CD14-positive monocyte (primary cell): ENCODE data around the gene TRIM47. TPM values are rescaled to one million over a fixed set of nuclear protein-coding genes. Genes with fewer than 3 reads are reported as not detected.

ENCODE experiments used
- DNase-seq, 3 donors: peaks; one replicate each; pipeline ENCODE4 v3.0.0-alpha.2; 2011 to 2022
- H2AFZ ChIP-seq: 2 replicates; pipeline ENCODE4 v1.6.0; 2012; ENCODE audit warnings: mild to moderate bottlenecking, low read depth, low read length, inconsistent platforms; ENCODE audit not compliant: insufficient read depth, poor library complexity, severe bottlenecking
- H3K27ac ChIP-seq, 2 donors: 1 replicate in 1 of 2; 2 replicates in 1 of 2; pipeline ENCODE4 v1.5.1; 2012 to 2013; ENCODE audit warnings: low read length in 2 of 2, control low read depth in 1 of 2, inconsistent platforms in 1 of 2, low read depth in 1 of 2, mild to moderate bottlenecking in 1 of 2
- H3K27me3 ChIP-seq, 2 donors: one replicate each; pipeline versions ENCODE4 v1.6.0 to v1.6.1; 2011 to 2013; ENCODE audit warnings: low read length in 2 of 2; ENCODE audit not compliant: control insufficient read depth in 2 of 2, insufficient read depth in 2 of 2
- H3K36me3 ChIP-seq, 2 donors: replicated peaks in 1 of 2; 1 replicate in 1 of 2; 2 replicates in 1 of 2; pipeline versions ENCODE4 v1.5.1 to v1.6.1; 2012 to 2013; ENCODE audit warnings: low read length in 2 of 2, control low read depth in 1 of 2, inconsistent platforms in 1 of 2, mild to moderate bottlenecking in 1 of 2; ENCODE audit not compliant: insufficient read depth in 2 of 2, control insufficient read depth in 1 of 2
- H3K4me1 ChIP-seq, 2 donors: 1 replicate in 1 of 2; 2 replicates in 1 of 2; pipeline versions ENCODE4 v1.5.1 to v1.6.1; 2012 to 2013; ENCODE audit warnings: low read length in 2 of 2, control low read depth in 1 of 2, inconsistent platforms in 1 of 2, mild to moderate bottlenecking in 1 of 2, moderate library complexity in 1 of 2; ENCODE audit not compliant: insufficient read depth in 2 of 2, control insufficient read depth in 1 of 2
- H3K4me2 ChIP-seq: replicated peaks from 2 replicates; pipeline ENCODE3; 2012; ENCODE audit warnings: low read length, moderate library complexity, mild to moderate bottlenecking; ENCODE audit not compliant: poor library complexity, severe bottlenecking; ENCODE audit errors: extremely low read depth
- H3K4me3 ChIP-seq, 3 experiments: fragments of 200-600 bp in 1 of 3; sonication (generic) in 1 of 3; replicated peaks in 1 of 3; 1 replicate in 2 of 3; 2 replicates in 1 of 3; pipeline ENCODE4 v1.5.1; 2011 to 2013; ENCODE audit warnings: low read length in 3 of 3, mild to moderate bottlenecking in 3 of 3, control low read depth in 2 of 3, low read depth in 2 of 3, inconsistent platforms in 1 of 3, moderate library complexity in 1 of 3
- H3K79me2 ChIP-seq: 2 replicates; pipeline ENCODE4 v1.6.0; 2012; ENCODE audit warnings: mild to moderate bottlenecking, control low read depth, inconsistent platforms, low read length, moderate library complexity; ENCODE audit not compliant: insufficient read depth
- H3K9ac ChIP-seq: 2 replicates; pipeline ENCODE4 v1.6.0; 2017; ENCODE audit warnings: low read length, mild to moderate bottlenecking; ENCODE audit not compliant: insufficient read depth, poor library complexity, severe bottlenecking
- H3K9me3 ChIP-seq, 2 donors: replicated peaks in 1 of 2; 1 replicate in 1 of 2; 2 replicates in 1 of 2; pipeline versions ENCODE4 v1.5.1 to v1.6.1; 2012 to 2013; ENCODE audit warnings: low read length in 2 of 2, control low read depth in 1 of 2; ENCODE audit not compliant: control insufficient read depth in 1 of 2, insufficient read depth in 1 of 2
- H4K20me1 ChIP-seq: 2 replicates; pipeline ENCODE4 v1.6.0; 2012; ENCODE audit warnings: mild to moderate bottlenecking, low read length, control low read depth, moderate library complexity; ENCODE audit not compliant: insufficient read depth
- H3K27ac Mint-ChIP-seq, 7 donors: one replicate each; pipeline ENCODE4 v1.8.0; 2020; ENCODE audit warnings: mild to moderate bottlenecking in 7 of 7, mixed read lengths in 7 of 7, moderate library complexity in 6 of 7, inconsistent platforms in 2 of 7
- H3K27me3 Mint-ChIP-seq, 3 donors: one replicate each; pipeline ENCODE4 v1.8.0; 2021 to 2022; ENCODE audit warnings: low read depth in 3 of 3, mild to moderate bottlenecking in 3 of 3, mixed read lengths in 3 of 3, moderate library complexity in 3 of 3, inconsistent platforms in 1 of 3
- H3K36me3 Mint-ChIP-seq, 2 donors: one replicate each; pipeline ENCODE4 v1.8.0; 2020; ENCODE audit warnings: mixed read lengths in 2 of 2, inconsistent platforms in 1 of 2, mild to moderate bottlenecking in 1 of 2
- H3K4me1 Mint-ChIP-seq: one replicate; pipeline ENCODE4 v1.8.0; 2020; ENCODE audit warnings: mild to moderate bottlenecking, mixed read lengths
- H3K4me3 Mint-ChIP-seq, 2 donors: one replicate each; pipeline ENCODE4 v1.8.0; 2020; ENCODE audit warnings: mild to moderate bottlenecking in 2 of 2, mixed read lengths in 2 of 2, moderate library complexity in 1 of 2
- H3K9me3 Mint-ChIP-seq, 7 donors: one replicate each; pipeline ENCODE4 v1.8.0; 2020 to 2022; ENCODE audit warnings: mixed read lengths in 7 of 7, mild to moderate bottlenecking in 6 of 7, moderate library complexity in 6 of 7, inconsistent platforms in 2 of 7
- CTCF ChIP-seq: fragments of 200-600 bp; IDR thresholded peaks from one replicate; pipeline ENCODE4 v1.8.0; 2022; ENCODE audit warnings: antibody characterized with exemption, mild to moderate bottlenecking
- WGBS: methylation state at CpG from one replicate; pipeline ENCODE4 v1.1.5; 2013; ENCODE audit warnings: missing lambda C conversion rate; ENCODE audit not compliant: insufficient coverage; 5-methylcytosine and 5-hydroxymethylcytosine counted together
- intact Hi-C, 2 donors: fragments of 100-400 bp; cut with micrococcal nuclease; formaldehyde crosslinking; loops; one replicate each; pipeline versions ENCODE4 v1.15.0 to v1.15.1; 2023
- polyA plus RNA-seq, 3 donors: library from polyadenylated mRNA; depleted of rRNA in 1 of 3; unstranded in 2 of 3; stranded (reverse) in 1 of 3; fragments of 300-500 nt in 2 of 3; fragments of >200 nt in 1 of 3; fragmentation: Illumina TruSeq in 2 of 3; gene quantifications; 1 replicate in 2 of 3; 2 replicates in 1 of 3; pipeline ENCODE4 v1.2.3, GENCODE V29; 2012 to 2021

Gene TRIM47
- polyA plus RNA-seq, 3 donors, result 0.20 TPM; not detected in 2

GRCh38 chr17:75914643-75915267, 36.4 kb upstream of the TRIM47 start:
- Histone ChIP-seq H3K4me2 (no peak overlapping the region), H4K20me1 (no peaks in the 10 kb centered on the region), H3K4me3 (no peak overlapping the region), H3K9ac (no peak overlapping the region), H3K9me3 (no peaks in the 10 kb centered on the region), H2AFZ (no peak overlapping the region), H3K79me2 (no peaks in the 10 kb centered on the region), H3K4me1 (no peaks in the 10 kb centered on the region), H3K27ac (no peak overlapping the region), H3K27me3 (no peaks in the 10 kb centered on the region), H3K36me3 (no peaks in the 10 kb centered on the region)
- 97% methylated on average over 26 of the region's 34 CpGs for WGBS
- Mint-ChIP-seq H3K36me3 (no peaks in the 10 kb centered on the region), H3K4me3 (no peak overlapping the region), H3K27ac (peak overlapping the region in 1 of 7 donors; percentile 7), H3K27me3 (peaks cover 2 to 3% (median 2%) of the 10 kb centered on the region in 3 donors), H3K9me3 (peaks cover 0 to 2% (median 0%) of the 10 kb centered on the region in 7 donors), H3K4me1 (peaks cover 1% of the 10 kb centered on the region)
- intact Hi-C loops, result no loop called here
- DNase-seq, result peak in 1 of 3 donors; percentile 2
- TF ChIP-seq CTCF, result no peak

- intact Hi-C loops, result no loop called here
Measured at GRCh38 chr17:75913537-75914210, 35.3 kb upstream of the TRIM47 start.

More at GRCh38 chr17:75913537-75914210, 35.3 kb upstream of the TRIM47 start:
- Histone ChIP-seq H3K9ac (no peak overlapping the region), H2AFZ (no peak overlapping the region), H3K36me3 (no peaks in the 10 kb centered on the region), H3K9me3 (no peaks in the 10 kb centered on the region), H4K20me1 (no peaks in the 10 kb centered on the region), H3K4me2 (no peak overlapping the region), H3K27me3 (no peaks in the 10 kb centered on the region), H3K27ac (no peak overlapping the region), H3K4me1 (no peaks in the 10 kb centered on the region), H3K4me3 (no peak overlapping the region), H3K79me2 (no peaks in the 10 kb centered on the region)
- Mint-ChIP-seq H3K9me3 (peaks cover 0 to 2% (median 0%) of the 10 kb centered on the region in 7 donors), H3K4me1 (peaks cover 1% of the 10 kb centered on the region), H3K36me3 (no peaks in the 10 kb centered on the region), H3K4me3 (no peak overlapping the region), H3K27ac (no peak overlapping the region), H3K27me3 (peaks cover 2 to 3% (median 2%) of the 10 kb centered on the region in 3 donors)
- no peak for TF ChIP-seq CTCF
- WGBS, result 98% methylated on average over 30 of the region's 32 CpGs
- DNase-seq, result peak in 1 of 3 donors; percentile 2
